Measurements from ENCODE around the gene ADIPOR1. TPM values are rescaled to one million over a fixed set of nuclear protein-coding genes. Genes with fewer than 3 reads are reported as not detected.

ADIPOR1 gene
- total RNA-seq, 1 donor from 2014 or later = 84.0 TPM

GRCh38 chr1:202979459-202979858, 21.3 kb upstream of the ADIPOR1 start:
- Histone ChIP-seq H3K27ac (no peak overlapping the region), H3K4me3 (no peak overlapping the region), H3K9me3 (no peaks in the 10 kb centered on the region), H3K4me1 (no peaks in the 10 kb centered on the region), H3K27me3 (no peaks in the 10 kb centered on the region), H3K36me3 (no peaks in the 10 kb centered on the region)
- no peak for DNase-seq (ENCODE audit: extremely low spot score in 2 of 2)
- intact Hi-C loops (cut with DNase I) = no loop called here
- TF ChIP-seq POLR2A (IDR thresholded peaks at IDR 0.05) = no peak
- no peak for TF ChIP-seq POLR2AphosphoS5 (IDR thresholded peaks at IDR 0.05; ENCODE audit: insufficient read depth in 1 of 2, low read depth in 1 of 2)
- TF ChIP-seq CTCF (IDR thresholded peaks at IDR 0.05) = no peak

- H3K27me3 ChIP-seq = no peaks in the 10 kb centered on the region
- no peaks in the 10 kb centered on the region for H3K36me3 ChIP-seq
- TF ChIP-seq CTCF (IDR thresholded peaks at IDR 0.05) (no peak), POLR2AphosphoS5 (IDR thresholded peaks at IDR 0.05; ENCODE audit: insufficient read depth in 1 of 2, low read depth in 1 of 2) (no peak), POLR2A (IDR thresholded peaks at IDR 0.05) (no peak)
- no peaks in the 10 kb centered on the region for H3K9me3 ChIP-seq
- no peaks in the 10 kb centered on the region for H3K4me1 ChIP-seq
- H3K4me3 ChIP-seq = no peak overlapping the region
- intact Hi-C loops (cut with DNase I) = no loop called here
- no peak for DNase-seq (ENCODE audit: extremely low spot score in 2 of 2)
- no peak overlapping the region for H3K27ac ChIP-seq
Observed at GRCh38 chr1:202976633-202977032, 18.5 kb upstream of the ADIPOR1 start.

GRCh38 chr1:202974856-202975255, 16.7 kb upstream of the ADIPOR1 start:
- intact Hi-C loops (cut with DNase I) = no loop called here
- no peaks in the 10 kb centered on the region for H3K27me3 ChIP-seq
- no peaks in the 10 kb centered on the region for H3K36me3 ChIP-seq
- no peak overlapping the region for H3K4me3 ChIP-seq
- H3K9me3 ChIP-seq = no peaks in the 10 kb centered on the region
- no peaks in the 10 kb centered on the region for H3K4me1 ChIP-seq
- TF ChIP-seq POLR2A (IDR thresholded peaks at IDR 0.05) = no peak
- TF ChIP-seq POLR2AphosphoS5 (IDR thresholded peaks at IDR 0.05; ENCODE audit: insufficient read depth in 1 of 2, low read depth in 1 of 2) = no peak
- TF ChIP-seq CTCF (IDR thresholded peaks at IDR 0.05) = no peak
- no peak for DNase-seq (ENCODE audit: extremely low spot score in 2 of 2)
- no peak overlapping the region for H3K27ac ChIP-seq

GRCh38 chr1:202972046-202972445, 13.9 kb upstream of the ADIPOR1 start:
- Histone ChIP-seq H3K27ac (no peak overlapping the region), H3K4me3 (no peak overlapping the region), H3K36me3 (no peaks in the 10 kb centered on the region), H3K4me1 (peaks cover 17% of the 10 kb centered on the region), H3K9me3 (no peaks in the 10 kb centered on the region), H3K27me3 (no peaks in the 10 kb centered on the region)
- intact Hi-C loops (cut with DNase I) = no loop called here
- no peak for TF ChIP-seq CTCF (IDR thresholded peaks at IDR 0.05)
- no peak for TF ChIP-seq POLR2A (IDR thresholded peaks at IDR 0.05)
- no peak for TF ChIP-seq POLR2AphosphoS5 (IDR thresholded peaks at IDR 0.05; ENCODE audit: insufficient read depth in 1 of 2, low read depth in 1 of 2)
- no peak for DNase-seq (ENCODE audit: extremely low spot score in 2 of 2)

- Histone ChIP-seq H3K9me3 (no peaks in the 10 kb centered on the region), H3K4me3 (no peak overlapping the region), H3K36me3 (peaks cover 0 to 5% of the 10 kb centered on the region in 2 donors), H3K27me3 (no peaks in the 10 kb centered on the region), H3K4me1 (peaks cover 36% of the 10 kb centered on the region), H3K27ac (no peak overlapping the region)
- DNase-seq (ENCODE audit: extremely low spot score in 2 of 2) = no peak
- intact Hi-C loops (cut with DNase I) = no loop called here
- peak in 2 of 3 experiments; percentile 27 to 46 for TF ChIP-seq CTCF (IDR thresholded peaks at IDR 0.05)
- no peak for TF ChIP-seq POLR2AphosphoS5 (IDR thresholded peaks at IDR 0.05; ENCODE audit: insufficient read depth in 1 of 2, low read depth in 1 of 2)
Observed at GRCh38 chr1:202968895-202969295, 10.8 kb upstream of the ADIPOR1 start.
